Ovary (tissue), 9 donors: ENCODE measurements around the gene SLC25A47. TPM values are rescaled to one million over a fixed set of nuclear protein-coding genes. Genes with fewer than 3 reads are reported as not detected.
A peak's percentile ranks its signal among the peaks of the same experiment; 100 is the strongest.

Experiments
- DNase-seq, 5 donors: peaks; one replicate each; pipeline ENCODE4 v3.0.0-alpha.2; 2019 to 2020
- H3K27ac ChIP-seq, 2 donors: fragments of 200-600 bp; one replicate each; pipeline versions ENCODE4 v1.5.1 to v1.8.0; 2019 to 2022
- H3K27me3 ChIP-seq: fragments of 200-600 bp; one replicate; pipeline ENCODE4 v1.8.0; 2022
- H3K36me3 ChIP-seq: fragments of 200-600 bp; sonication (generic); one replicate; pipeline ENCODE4 v1.5.1; 2019
- H3K4me1 ChIP-seq: one replicate; pipeline ENCODE4 v1.8.1; 2013; ENCODE audit warnings: mild to moderate bottlenecking, moderate library complexity; ENCODE audit not compliant: insufficient read depth
- H3K4me3 ChIP-seq: fragments of 200-600 bp; sonication (generic); one replicate; pipeline ENCODE4 v1.5.1; 2017
- H3K9me3 ChIP-seq, 2 donors: fragments of 200-600 bp in 1 of 2; sonication (generic) in 1 of 2; one replicate each; pipeline versions ENCODE4 v1.5.1 to v1.8.1; 2013 to 2019; ENCODE audit warnings: mild to moderate bottlenecking in 1 of 2, moderate library complexity in 1 of 2
- CTCF ChIP-seq, 3 donors: fragments of 450-650 bp in 2 of 3; fragments of 200-600 bp in 1 of 3; IDR thresholded peaks; one replicate each; pipeline versions ENCODE4 v1.5.1 to v1.8.0; 2016 to 2022; ENCODE audit warnings: antibody characterized with exemption in 3 of 3, mild to moderate bottlenecking in 1 of 3
- EP300 ChIP-seq: sonication (generic); formaldehyde crosslinking; IDR thresholded peaks from one replicate; pipeline ENCODE4 v1.6.1; 2017; ENCODE audit warnings: antibody characterized with exemption
- POLR2A ChIP-seq: fragments of 450-650 bp; IDR thresholded peaks from one replicate; pipeline ENCODE4 v1.6.1; 2017; ENCODE audit warnings: antibody characterized with exemption, mild to moderate bottlenecking, moderate library complexity
- WGBS, 3 donors: extraction: QIAGEN DNeasy Blood & Tissue Kit in 1 of 3; methylation state at CpG; one replicate each; pipeline versions ENCODE4 v1.1.5 to v1.1.7; 2013 to 2017; 5-methylcytosine and 5-hydroxymethylcytosine counted together
- intact Hi-C, 4 donors: fragments of 100-400 bp; cut with DNase I; formaldehyde crosslinking; loops; one replicate each; pipeline versions ENCODE4 v1.11.0 to v1.15.1; 2022 to 2023
- microRNA counts: library from miRNA; unstranded; fragments of <30 nt; microRNA quantifications from one replicate; lab custom pipeline; 2016
- microRNA-seq, 3 donors: library from miRNA; unstranded; fragments of <30 nt; microRNA quantifications; one replicate each; pipeline versions ENCODE4 to v1.2.0, GENCODE V29; 2019 to 2020
- polyA plus RNA-seq, 2 donors: library from polyadenylated mRNA; stranded (reverse); fragments of 200-250 nt in 1 of 2; fragments of 350-450 nt in 1 of 2; fragmentation: Illumina TruSeq in 1 of 2; extraction: RNeasy Lipid Tissue Mini Kit (QIAGEN cat#74804) in 1 of 2; gene quantifications; one replicate each; pipeline ENCODE4 v1.2.3, GENCODE V29; 2013 to 2014
- small RNA-seq: library from RNA; depleted of rRNA; stranded (forward); fragments of <200 nt; gene quantifications from one replicate; pipeline ENCODE3, GENCODE V24; 2016
- total RNA-seq, 7 donors: library from RNA; depleted of rRNA in 2 of 7; stranded (reverse); fragments of >200 nt in 2 of 7; fragmentation: NEBNext Ultra II Directional in 3 of 7; extraction: Animal tissue kit (Norgen Biotek cat#: 25700) in 3 of 7; gene quantifications; one replicate each; pipeline versions ENCODE4 v1.1.0 to v1.2.4, GENCODE V29; 2016 to 2023
- donor health status: DM: no; HTN: no; CAD: no; lungs with moderate emphysema.
- donor health status: DM: no; HTN: no; CAD: no.
- donor health status: Bipolar disorder and iron deficiency.
- donor health status: DM: yes; HTN: yes; CAD: no.
- donor health status: DM: no; HTN: no; CAD: no.
- donor health status: DM: yes; HTN: yes; CAD: no.

SLC25A47 gene
- total and polyA plus RNA-seq, 9 donors, result not detected

GRCh38 chr14:100375266-100375962 lies 52.3 kb downstream of the SLC25A47 start:
- H3K27me3 ChIP-seq, result no peaks in the 10 kb centered on the region
- peaks cover 2% of the 10 kb centered on the region for H3K4me1 ChIP-seq
- no peaks in the 10 kb centered on the region for H3K9me3 ChIP-seq
- H3K27ac ChIP-seq, result peak overlapping the region; percentile 54 to 75
- H3K36me3 ChIP-seq, result no peaks in the 10 kb centered on the region
- 4% methylated on average over 17 of the region's 17 CpGs for WGBS, 3 donors
- H3K4me3 ChIP-seq, result peak overlapping the region; percentile 72
- intact Hi-C loops, result loop anchor here in 2 of 4 donors (5.0 to 10.0 kb wide), 4 partner anchors 68 to 391 kb away; partner anchors contain the start of genes SLC25A29 (in 2 of the 2) and YY1 (in 1 of the 2)
- peak in 4 of 5 donors; percentile 54 to 76 (median 60) for DNase-seq
- no peak for TF ChIP-seq EP300
- TF ChIP-seq CTCF (IDR thresholded peaks at IDR 0.05), result no peak
- no peak for TF ChIP-seq POLR2A

- H3K4me1 ChIP-seq, result peaks cover 2% of the 10 kb centered on the region
- WGBS, 3 donors, result 0 to 1% (median 0%) methylated on average over 59 to 74 of the region's 74 CpGs
- intact Hi-C loops, result loop anchor here in 2 of 4 donors (5.0 to 10.0 kb wide), 4 partner anchors 69 to 391 kb away; partner anchors contain the start of genes SLC25A29 (in 2 of the 2) and YY1 (in 1 of the 2)
- H3K36me3 ChIP-seq, result no peaks in the 10 kb centered on the region
- H3K9me3 ChIP-seq, result no peaks in the 10 kb centered on the region
- peak; percentile 94 to 96 (median 94) for DNase-seq
- H3K27me3 ChIP-seq, result no peaks in the 10 kb centered on the region
- H3K4me3 ChIP-seq, result peak within 1 kb of the TSS; percentile 72
- peak within 1 kb of the TSS; percentile 54 to 75 for H3K27ac ChIP-seq
- TF ChIP-seq CTCF (IDR thresholded peaks at IDR 0.05) (peak in 1 of 3 donors; percentile 19), EP300 (no peak), POLR2A (peak; percentile 79)
Measured at GRCh38 chr14:100375963-100376735, 53.0 kb downstream of the SLC25A47 start, which contains the start of gene WDR25. Gene WDR25, plus strand, starts transcription at chr14:100376485.

- DNase-seq, result no peak
- 10 to 17% (median 13%) methylated on average over 7 of the region's 7 CpGs for WGBS, 3 donors
- Histone ChIP-seq H3K9me3 (no peaks in the 10 kb centered on the region), H3K4me1 (peaks cover 2% of the 10 kb centered on the region), H3K27ac (peak overlapping the region in 1 of 2 donors; percentile 75), H3K36me3 (no peaks in the 10 kb centered on the region), H3K27me3 (no peaks in the 10 kb centered on the region), H3K4me3 (peak overlapping the region; percentile 72)
- intact Hi-C loops, result loop anchor here in 2 of 4 donors (5.0 to 10.0 kb wide), 4 partner anchors 69 to 392 kb away; partner anchors contain the start of genes SLC25A29 (in 2 of the 2) and YY1 (in 1 of the 2)
- no peak for TF ChIP-seq CTCF (IDR thresholded peaks at IDR 0.05)
- no peak for TF ChIP-seq EP300
- no peak for TF ChIP-seq POLR2A
Measured at GRCh38 chr14:100376751-100377171, 53.6 kb downstream of the SLC25A47 start.

MicroRNAs encoded within 50 kb of the gene (microRNA counts, 767-probe panel; counts per million panel counts)
- microRNA hsa-miR-345-5p (lab: Ali Mortazavi, UCI), result 530 counts per million, percentile 78 among the panel's probes with 10 or more counts

Small RNA genes within 50 kb of the gene (microRNA-seq; reads per million reads assigned to microRNA genes)
- gene MIR345 (49.3 to 184 (median 157) reads per million in 3 donors), gene MIR6764 (0 reads per million in 3 donors)

Small RNA genes within 50 kb of the gene (small RNA-seq; reads per million reads assigned to genes)
- gene AL157871.3, result not detected
- gene MIR345, result 4.6 reads per million, percentile 79 among the genes with 10 or more reads in this experiment
- gene RN7SL523P, result not detected

Other genes starting within 250 kb of the SLC25A47 start
- 1 to 10 TPM in 4 of 7 donors, under 1 TPM in 3; 0.45 to 7.9 (median 2.9) TPM for gene DEGS2, start 163.7 kb upstream of the SLC25A47 start, total RNA-seq
- gene DEGS2, start 163.7 kb upstream of the SLC25A47 start, polyA plus RNA-seq, result 1 to 10 TPM in 1 of 2 donors, not detected in 1; 1.8 TPM
- gene YY1, start 84.2 kb upstream of the SLC25A47 start, total RNA-seq, result 10 to 100 TPM; 37.0 to 68.6 (median 58.1) TPM
- gene YY1, start 84.2 kb upstream of the SLC25A47 start, polyA plus RNA-seq, result 10 to 100 TPM; 24.1 to 75.8 TPM
- 100 to 1,000 TPM in 1 of 7 donors, 10 to 100 TPM in 6; 50.2 to 177 (median 72.3) TPM for gene SLC25A29, start 16.9 kb upstream of the SLC25A47 start, total RNA-seq
- 10 to 100 TPM in 1 of 2 donors, 1 to 10 TPM in 1; 9.1 to 46.7 TPM for gene SLC25A29, start 16.9 kb upstream of the SLC25A47 start, polyA plus RNA-seq
- gene WDR25, start 53.1 kb downstream of the SLC25A47 start, total RNA-seq, result 10 to 100 TPM in 3 of 7 donors, 1 to 10 TPM in 4; 8.4 to 16.9 (median 9.8) TPM
- 1 to 10 TPM; 4.2 to 7.4 TPM for gene WDR25, start 53.1 kb downstream of the SLC25A47 start, polyA plus RNA-seq